ENCODE results near the gene LRRC8D. TPM values are rescaled to one million over a fixed set of nuclear protein-coding genes. Genes with fewer than 3 reads are reported as not detected.

LRRC8D gene
- total RNA-seq, 4 donors from 2014 or later, result 4.7 to 8.5 (median 6.5) TPM

DNA sequence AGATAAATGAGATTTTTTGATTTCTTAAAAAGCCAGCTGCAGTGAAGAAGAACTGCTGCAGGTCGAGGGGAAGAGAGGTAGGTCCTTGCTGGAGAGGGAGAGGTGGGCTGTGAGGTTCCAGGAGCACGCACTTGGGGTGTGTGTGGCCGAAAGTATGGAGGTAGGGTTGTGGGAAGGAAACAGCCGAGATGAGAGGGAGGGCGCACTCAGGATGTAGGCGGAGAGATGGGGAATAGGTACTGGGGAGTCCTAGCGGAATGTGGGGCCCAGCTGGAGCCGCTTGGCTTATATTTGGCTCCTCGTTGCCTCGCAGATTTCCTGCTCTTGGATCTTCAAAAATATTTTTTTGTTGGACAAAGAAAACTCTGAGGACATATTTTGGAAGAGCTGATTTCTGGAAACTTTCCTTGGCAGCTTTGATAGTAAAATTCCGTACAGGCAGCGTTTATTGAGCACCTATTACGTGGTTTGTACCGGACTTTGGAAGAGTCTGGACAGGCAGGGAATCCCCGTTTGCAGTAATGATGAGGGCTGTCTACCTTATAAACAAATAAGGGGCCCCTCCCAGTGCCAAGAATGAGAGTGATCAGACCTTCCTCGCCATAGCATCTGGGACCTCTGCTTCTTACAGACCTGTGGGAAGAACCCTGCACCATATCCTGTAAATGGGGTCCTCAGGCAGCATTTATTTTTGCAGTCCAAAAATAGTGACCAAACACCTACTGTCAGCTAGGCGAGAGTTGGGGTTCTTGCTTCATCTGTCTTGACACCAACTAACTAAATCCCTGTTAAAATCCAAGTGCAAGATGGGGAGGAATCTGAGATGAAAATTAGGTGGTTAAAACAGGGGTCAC is 1.5 kb downstream of the LRRC8D start:
- no peak for ATAC-seq
- H3K27ac ChIP-seq, result peak overlapping the region in 2 of 4 donors; percentile 82 to 87
- H3K4me1 ChIP-seq, result peaks cover 0 to 29% (median 8%) of the 10 kb centered on the region in 3 donors
- no peaks in the 10 kb centered on the region for H3K36me3 ChIP-seq
- TF ChIP-seq POLR2A (IDR thresholded peaks at IDR 0.05), result no peak
- TF ChIP-seq EP300 (IDR thresholded peaks at IDR 0.05), result no peak
- TF ChIP-seq, protein P1, sequence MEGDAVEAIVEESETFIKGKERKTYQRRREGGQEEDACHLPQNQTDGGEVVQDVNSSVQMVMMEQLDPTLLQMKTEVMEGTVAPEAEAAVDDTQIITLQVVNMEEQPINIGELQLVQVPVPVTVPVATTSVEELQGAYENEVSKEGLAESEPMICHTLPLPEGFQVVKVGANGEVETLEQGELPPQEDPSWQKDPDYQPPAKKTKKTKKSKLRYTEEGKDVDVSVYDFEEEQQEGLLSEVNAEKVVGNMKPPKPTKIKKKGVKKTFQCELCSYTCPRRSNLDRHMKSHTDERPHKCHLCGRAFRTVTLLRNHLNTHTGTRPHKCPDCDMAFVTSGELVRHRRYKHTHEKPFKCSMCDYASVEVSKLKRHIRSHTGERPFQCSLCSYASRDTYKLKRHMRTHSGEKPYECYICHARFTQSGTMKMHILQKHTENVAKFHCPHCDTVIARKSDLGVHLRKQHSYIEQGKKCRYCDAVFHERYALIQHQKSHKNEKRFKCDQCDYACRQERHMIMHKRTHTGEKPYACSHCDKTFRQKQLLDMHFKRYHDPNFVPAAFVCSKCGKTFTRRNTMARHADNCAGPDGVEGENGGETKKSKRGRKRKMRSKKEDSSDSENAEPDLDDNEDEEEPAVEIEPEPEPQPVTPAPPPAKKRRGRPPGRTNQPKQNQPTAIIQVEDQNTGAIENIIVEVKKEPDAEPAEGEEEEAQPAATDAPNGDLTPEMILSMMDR (IDR thresholded peaks at IDR 0.05), result no peak
- TF ChIP-seq POLR2AphosphoS5 (IDR thresholded peaks at IDR 0.05), result no peak
- WGBS, 2 donors (ENCODE audit: low coverage in 1 of 2), result 56 to 67% methylated on average over 10 to 17 of the region's 17 CpGs
- no peaks in the 10 kb centered on the region for H3K9me3 ChIP-seq
- H3K4me3 ChIP-seq, result peak overlapping the region; percentile 68 to 81
- no peaks in the 10 kb centered on the region for H3K27me3 ChIP-seq

DNA sequence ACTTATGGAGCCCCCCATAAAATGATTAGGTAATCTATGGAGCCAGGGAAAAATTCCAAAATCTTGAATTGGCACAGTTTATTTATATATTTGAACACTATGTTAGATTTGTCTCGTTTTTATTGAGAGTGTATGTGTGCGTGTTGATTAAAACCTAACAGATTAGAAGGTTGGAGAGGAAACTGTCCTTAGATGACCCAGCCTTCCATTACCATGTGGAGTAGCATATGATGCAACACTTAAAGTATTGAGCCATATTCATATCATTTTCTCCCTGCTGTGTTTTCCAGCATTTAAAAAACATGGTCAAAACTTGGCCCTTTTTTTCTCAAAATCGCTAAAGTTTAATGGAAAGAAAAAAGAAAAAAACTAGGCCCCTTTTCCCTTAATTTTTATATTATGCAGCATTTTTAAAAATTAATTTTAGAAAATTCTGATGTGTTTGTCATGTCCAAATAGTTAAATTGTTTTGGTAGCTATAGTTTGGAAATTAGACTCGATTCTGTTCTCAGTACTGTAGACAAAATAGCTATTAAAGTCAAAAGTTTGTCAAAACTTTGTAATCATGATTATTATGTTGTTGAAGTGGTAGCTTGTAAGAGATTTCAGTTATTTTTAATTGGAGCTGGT is 2.3 kb downstream of the LRRC8D start:
- ATAC-seq, result no peak
- TF ChIP-seq POLR2AphosphoS5 (IDR thresholded peaks at IDR 0.05) (peak; percentile 26), EP300 (IDR thresholded peaks at IDR 0.05) (no peak)
- Histone ChIP-seq H3K4me3 (no peak overlapping the region), H3K36me3 (no peaks in the 10 kb centered on the region), H3K9me3 (no peaks in the 10 kb centered on the region), H3K27me3 (no peaks in the 10 kb centered on the region), H3K27ac (no peak overlapping the region), H3K4me1 (peaks cover 0 to 29% (median 8%) of the 10 kb centered on the region in 3 donors)
- 58 to 68% methylated on average over 4 of the region's 4 CpGs for WGBS, 2 donors (ENCODE audit: low coverage in 1 of 2)

- Histone ChIP-seq H3K4me1 (peaks cover 0 to 29% (median 8%) of the 10 kb centered on the region in 3 donors), H3K4me3 (no peak overlapping the region), H3K27me3 (no peaks in the 10 kb centered on the region), H3K36me3 (no peaks in the 10 kb centered on the region), H3K27ac (no peak overlapping the region), H3K9me3 (no peaks in the 10 kb centered on the region)
- ATAC-seq, result no peak
- no peak for TF ChIP-seq POLR2A (IDR thresholded peaks at IDR 0.05)
- TF ChIP-seq, protein P1 (IDR thresholded peaks at IDR 0.05), result no peak
- TF ChIP-seq POLR2AphosphoS5 (IDR thresholded peaks at IDR 0.05), result no peak
- WGBS, 2 donors (ENCODE audit: low coverage in 1 of 2), result 77 to 80% methylated on average over 3 to 6 of the region's 6 CpGs
These were observed 3.0 kb downstream of the LRRC8D start for GRCh38 chr1:89823679-89824292.

- H3K4me3 ChIP-seq, result no peak overlapping the region
- H3K9me3 ChIP-seq, result no peaks in the 10 kb centered on the region
- H3K27me3 ChIP-seq, result no peaks in the 10 kb centered on the region
- no peak overlapping the region for H3K27ac ChIP-seq
- 0 to 80% methylated on average over 1 to 2 of the region's 3 CpGs for WGBS, 2 donors (ENCODE audit: low coverage in 1 of 2)
- peaks cover 0 to 22% (median 8%) of the 10 kb centered on the region in 3 donors for H3K4me1 ChIP-seq
- no peak for ATAC-seq
- H3K36me3 ChIP-seq, result no peaks in the 10 kb centered on the region
- TF ChIP-seq, protein P1 (IDR thresholded peaks at IDR 0.05), result no peak
- TF ChIP-seq EP300 (IDR thresholded peaks at IDR 0.05) (no peak), POLR2AphosphoS5 (IDR thresholded peaks at IDR 0.05) (no peak), POLR2A (IDR thresholded peaks at IDR 0.05) (no peak)
These were observed 5.8 kb downstream of the LRRC8D start for GRCh38 chr1:89826594-89826993.

GRCh38 chr1:89827330-89827729 is 6.5 kb downstream of the LRRC8D start:
- Histone ChIP-seq H3K36me3 (no peaks in the 10 kb centered on the region), H3K27me3 (no peaks in the 10 kb centered on the region), H3K27ac (no peak overlapping the region), H3K9me3 (no peaks in the 10 kb centered on the region), H3K4me1 (peaks cover 0 to 15% (median 1%) of the 10 kb centered on the region in 3 donors), H3K4me3 (no peak overlapping the region)
- 93 to 95% methylated on average over 3 of the region's 3 CpGs for WGBS, 2 donors (ENCODE audit: low coverage in 1 of 2)
- no peak for TF ChIP-seq EP300 (IDR thresholded peaks at IDR 0.05)
- TF ChIP-seq POLR2A (IDR thresholded peaks at IDR 0.05), result no peak
- TF ChIP-seq POLR2AphosphoS5 (IDR thresholded peaks at IDR 0.05), result no peak
- TF ChIP-seq, protein P1 (IDR thresholded peaks at IDR 0.05), result no peak
- ATAC-seq, result no peak
